Measurements from ENCODE around the gene TMEM116.

The TMEM116 gene

DNA sequence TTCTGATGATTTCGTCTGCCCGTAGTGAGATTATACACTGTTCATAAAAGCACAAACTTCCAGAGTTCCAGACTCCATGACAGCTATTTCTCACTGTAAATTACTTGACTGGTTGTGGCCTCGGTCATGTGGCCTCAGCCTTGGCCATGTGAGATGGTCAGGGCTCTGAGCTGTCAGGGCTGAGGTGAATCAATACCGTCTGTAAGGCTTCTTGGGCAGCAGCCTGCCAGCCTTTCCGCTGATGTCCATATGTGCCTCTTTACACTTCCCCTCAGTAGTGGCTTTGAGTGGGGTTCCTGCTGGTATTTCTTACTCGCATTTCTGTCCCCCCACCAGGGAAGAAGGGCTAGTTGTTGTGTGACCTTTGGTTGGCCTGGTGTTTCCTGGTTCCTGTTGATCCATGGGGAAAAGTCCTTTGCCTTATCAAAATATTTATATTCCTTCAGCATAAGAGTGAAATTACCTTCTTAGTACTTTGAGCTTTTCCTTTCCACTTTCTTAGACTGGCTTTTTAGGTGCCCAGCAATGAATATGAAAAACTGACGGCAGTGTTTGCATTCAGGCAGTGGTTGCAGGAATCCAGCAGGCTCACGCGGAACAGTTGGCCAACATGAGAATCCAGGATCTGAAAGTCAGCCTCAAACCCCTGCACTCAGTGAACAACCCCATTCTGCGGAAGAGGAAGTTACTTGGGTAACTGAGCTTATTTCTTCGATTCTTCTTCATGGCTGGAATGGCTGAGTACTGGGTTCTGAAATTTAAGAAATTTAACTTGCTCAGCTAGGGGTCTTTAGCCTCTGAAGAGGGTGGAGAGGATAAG lies 124.8 kb downstream of the TMEM116 start:
- no peak for DNase-seq

DNA sequence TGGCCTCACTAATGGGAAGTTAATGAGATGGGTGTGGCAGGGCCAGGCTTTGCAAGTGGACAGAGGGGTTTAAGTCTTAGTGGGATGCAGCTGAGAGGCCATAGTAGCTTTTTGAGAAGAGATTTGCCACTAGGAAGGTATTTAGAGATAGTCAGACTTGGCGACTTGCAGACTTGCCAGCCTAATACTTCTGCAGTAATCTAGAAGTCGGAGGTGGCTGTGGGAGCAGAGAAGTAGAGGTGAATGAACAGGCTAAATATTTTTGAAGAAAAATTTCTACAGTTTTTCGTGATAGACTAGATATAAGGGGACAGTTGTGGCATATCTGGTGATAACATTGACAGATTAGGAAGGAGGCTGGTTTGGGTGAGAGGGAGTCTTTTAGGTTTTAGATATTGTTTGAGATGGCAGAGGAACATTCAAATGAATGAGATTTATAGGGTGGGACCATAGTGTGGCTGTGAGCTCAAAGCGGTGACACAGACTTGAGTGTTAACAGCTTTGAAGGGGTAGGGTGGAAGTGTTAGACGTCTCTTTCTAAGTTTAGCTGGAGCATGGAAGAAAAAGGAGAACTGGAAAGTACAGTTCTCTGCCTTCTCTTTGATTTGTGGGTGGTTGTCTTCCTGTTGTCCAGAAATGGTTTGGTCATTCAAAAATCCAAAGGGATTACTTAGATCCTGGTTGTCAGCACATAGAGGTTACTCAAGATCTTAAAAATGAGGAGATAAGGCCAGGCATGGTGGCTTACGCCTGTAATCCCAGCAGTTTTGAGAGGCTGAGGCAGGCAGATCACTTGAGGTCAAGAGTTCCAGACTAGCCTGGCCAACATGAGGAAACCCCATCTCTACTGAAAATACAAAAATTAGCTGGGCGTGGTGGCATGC lies 126.1 kb downstream of the TMEM116 start:
- DNase-seq, result no peak

DNA sequence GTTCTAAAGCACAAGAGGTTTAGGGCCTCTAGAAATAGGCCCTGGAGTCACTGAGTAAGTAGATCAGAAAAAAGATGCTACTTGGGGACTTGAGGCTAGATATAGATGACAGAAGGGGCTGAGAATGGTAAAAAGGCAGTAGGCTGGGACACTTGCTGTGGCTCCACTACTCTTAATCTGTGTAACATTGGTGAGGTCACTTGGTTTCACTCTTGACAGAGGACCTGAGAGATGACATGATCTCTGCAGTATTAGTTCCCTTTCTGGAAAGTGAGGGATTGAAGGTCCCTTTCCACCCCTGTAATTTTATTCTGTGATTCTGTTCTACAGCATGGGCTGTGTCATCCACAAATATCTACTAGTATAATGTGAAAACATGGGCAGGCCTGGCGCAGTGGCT lies 131.2 kb downstream of the TMEM116 start:
- DNase-seq, result no peak
